ENCODE data around the gene SOWAHA.

SOWAHA gene

GRCh38 chr5:132812781-132813598, at the start of gene SOWAHA:
SOWAHA (plus strand) TSS chr5:132813302; CDS start chr5:132813622, 320 bp downstream.
- no peak for DNase-seq (ENCODE audit: low spot score)

DNA sequence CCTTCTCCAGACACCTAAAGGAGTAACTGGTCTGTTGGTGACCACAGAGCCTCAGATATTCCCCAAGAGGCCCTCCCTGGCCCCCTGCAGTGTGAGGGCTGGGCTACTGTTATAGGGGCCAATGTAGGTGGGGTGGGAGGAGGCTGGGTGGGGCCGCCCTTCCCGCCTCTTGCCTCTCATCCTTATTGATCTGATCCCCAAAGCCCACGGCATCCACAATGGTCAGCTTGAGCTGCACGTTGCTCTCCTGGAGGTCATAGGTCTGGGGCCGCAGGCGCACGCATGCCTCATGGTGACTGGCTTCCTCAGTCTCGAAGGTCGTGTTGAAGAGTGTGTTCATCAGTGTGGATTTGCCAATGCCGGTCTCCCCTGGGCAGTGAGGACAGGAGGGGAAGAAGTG, 49.1 kb upstream of the SOWAHA start:
- no peak for DNase-seq (ENCODE audit: low spot score)

DNA sequence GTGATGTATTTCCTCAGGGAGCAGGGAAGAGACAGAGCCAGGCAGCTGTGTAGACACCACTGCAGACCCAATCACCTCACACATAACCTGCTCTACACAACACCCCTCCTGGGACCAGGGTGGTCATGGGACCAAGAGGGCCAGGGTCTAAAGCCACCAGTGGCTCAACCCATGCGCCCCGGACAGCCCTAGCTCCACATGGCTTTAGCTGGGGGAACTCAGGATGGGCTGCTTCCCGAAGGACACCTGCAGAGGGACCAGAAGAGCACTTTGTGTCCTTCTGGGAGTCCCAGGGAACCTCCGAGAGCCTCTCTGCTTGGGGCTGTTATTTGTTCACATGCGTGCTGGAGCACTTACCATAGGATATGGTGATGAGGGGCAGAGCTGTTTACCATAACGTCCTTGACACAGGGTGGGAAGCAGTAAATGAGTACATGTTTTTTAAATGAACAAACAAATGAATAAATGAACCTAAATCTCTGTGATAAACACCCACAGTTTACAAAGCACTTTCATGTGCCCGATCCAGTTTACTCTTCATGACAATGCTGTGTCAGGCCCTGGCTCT, 48.3 kb upstream of the SOWAHA start:
- no peak for DNase-seq (ENCODE audit: low spot score)

GRCh38 chr5:132765311-132766019, 47.6 kb upstream of the SOWAHA start:
- DNase-seq (ENCODE audit: low spot score), result no peak

DNA sequence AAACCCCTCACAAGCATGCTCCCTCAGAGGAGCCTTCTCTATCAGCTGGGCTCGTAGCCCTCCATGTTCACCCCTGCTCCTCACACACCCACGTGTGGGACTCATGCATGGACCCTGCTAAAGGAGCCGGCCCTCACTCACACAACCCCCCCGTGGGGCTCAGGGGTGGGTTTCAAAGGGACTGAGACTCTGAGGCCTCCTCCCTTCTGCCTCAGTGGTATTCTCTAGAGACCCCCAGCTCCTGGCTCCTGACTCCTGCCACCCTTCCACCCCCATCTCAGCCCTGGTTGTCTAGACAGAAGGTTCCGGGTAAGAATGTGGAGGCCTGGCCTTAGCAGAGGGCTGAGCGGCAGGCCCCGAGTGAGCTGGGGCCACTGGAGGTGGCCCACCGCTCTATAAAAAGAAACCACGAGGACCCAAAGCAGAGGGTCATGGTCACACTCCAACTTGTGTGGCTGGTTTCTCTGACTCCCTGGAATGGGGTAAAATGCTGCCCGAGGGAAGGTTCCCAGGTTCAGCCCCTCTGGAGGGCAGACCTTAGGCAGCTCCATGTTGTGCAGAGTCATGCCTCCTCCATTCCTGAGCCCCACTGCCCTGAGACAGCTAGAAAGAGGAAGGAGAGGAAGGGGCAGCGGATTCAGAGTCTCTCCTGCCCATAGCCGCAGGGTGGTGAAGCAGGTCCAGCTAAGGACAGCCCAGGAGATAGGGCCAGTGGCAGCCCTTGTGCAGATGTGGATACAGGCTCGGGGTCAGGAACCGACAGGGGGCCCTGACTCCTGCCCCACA, 46.9 kb upstream of the SOWAHA start:
- DNase-seq (ENCODE audit: low spot score), result no peak

- DNase-seq (ENCODE audit: low spot score), result no peak
These were observed 46.4 kb upstream of the SOWAHA start for GRCh38 chr5:132766806-132767055.

DNA sequence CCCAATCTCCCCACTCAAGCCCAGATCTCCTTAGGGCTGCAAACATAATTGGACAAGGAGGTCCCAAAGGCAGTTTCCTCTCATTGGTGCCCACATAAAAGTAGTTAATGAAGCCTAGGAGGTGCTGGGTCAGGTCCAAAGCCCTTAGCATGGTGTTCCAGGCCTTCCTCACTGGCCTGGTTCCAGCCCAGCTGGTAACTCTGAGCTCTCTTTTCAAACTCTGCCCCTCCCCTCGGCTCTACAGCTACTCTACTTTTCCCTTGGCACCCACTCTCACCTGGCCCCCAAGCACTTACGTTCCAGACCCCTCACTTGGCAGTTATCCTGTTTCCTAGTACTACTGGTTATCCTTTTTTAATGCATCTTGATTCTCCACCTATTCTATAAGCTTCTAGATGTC, 46.0 kb upstream of the SOWAHA start:
- DNase-seq (ENCODE audit: low spot score), result no peak

DNA sequence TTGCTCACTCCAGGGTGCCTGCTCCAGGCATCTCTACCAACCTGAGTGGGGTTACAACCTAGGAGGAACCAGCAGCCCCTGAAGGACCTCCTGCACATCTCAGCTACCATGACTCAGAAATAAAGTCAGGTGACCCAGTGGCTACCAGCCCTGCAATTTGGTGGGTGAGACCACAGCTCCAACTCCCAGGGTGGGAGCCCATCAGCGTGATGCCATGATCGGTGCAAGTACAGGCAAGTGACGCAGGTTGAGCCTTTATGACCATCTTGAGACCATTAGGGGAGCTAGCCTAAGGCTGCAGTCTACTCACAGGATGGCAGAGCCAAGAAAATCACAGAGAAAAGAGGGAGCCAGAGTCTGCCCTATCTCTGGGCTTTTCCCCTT, 44.6 kb upstream of the SOWAHA start:
- no peak for DNase-seq (ENCODE audit: low spot score)

GRCh38 chr5:132770476-132771159, 42.5 kb upstream of the SOWAHA start:
- DNase-seq (ENCODE audit: low spot score), result no peak

DNA sequence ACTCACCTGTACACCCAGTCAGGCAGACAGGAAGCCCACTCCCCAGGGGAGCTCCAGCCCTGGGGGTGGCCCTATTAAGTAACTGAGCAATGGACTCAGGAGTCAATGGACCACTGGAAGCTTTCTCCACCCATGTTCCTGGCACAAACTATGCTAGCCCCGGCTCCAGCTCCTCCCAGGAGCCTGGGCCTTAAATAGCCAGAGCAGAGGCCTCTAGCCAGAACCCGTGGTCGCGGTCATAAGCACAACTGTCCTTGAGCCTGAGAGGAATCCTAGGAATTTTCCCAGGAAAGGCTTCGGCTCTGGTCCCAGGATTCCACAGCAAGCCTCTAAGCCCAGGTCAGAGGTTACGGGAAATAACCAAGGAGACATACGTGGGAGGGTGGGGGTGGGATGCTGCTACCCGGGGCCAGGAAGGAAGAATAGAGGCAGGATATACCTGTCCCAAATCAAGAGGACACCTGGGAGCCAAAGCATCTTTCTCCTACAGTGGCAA, 41.6 kb upstream of the SOWAHA start:
- DNase-seq (ENCODE audit: low spot score), result no peak

GRCh38 chr5:132772291-132773070, 40.6 kb upstream of the SOWAHA start:
- DNase-seq (ENCODE audit: low spot score), result no peak

DNA sequence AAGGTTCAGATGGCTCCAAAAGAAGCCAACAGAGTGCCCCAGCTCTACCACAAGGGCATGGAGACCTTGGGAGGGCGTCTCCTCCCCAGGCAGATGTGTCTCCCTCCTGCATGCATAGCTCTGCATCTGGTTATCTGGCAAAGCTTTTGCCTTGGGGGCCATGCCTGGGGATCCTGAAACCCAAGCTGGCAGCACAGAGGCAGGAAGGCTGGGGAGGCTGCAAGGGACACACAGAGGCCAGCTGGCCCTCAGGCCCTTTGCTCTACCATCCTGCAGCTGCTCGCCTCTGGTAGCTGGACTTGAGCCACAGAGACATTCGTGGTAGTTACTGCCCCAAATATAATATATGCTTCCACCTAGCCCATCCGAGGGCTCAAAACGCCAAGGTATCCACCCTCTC, 40.0 kb upstream of the SOWAHA start:
- no peak for DNase-seq (ENCODE audit: low spot score)

- DNase-seq (ENCODE audit: low spot score), result no peak
These were observed 39.3 kb upstream of the SOWAHA start for GRCh38 chr5:132773601-132774355.

- no peak for DNase-seq (ENCODE audit: low spot score)
These were observed 38.7 kb upstream of the SOWAHA start for GRCh38 chr5:132774406-132774805.

- DNase-seq (ENCODE audit: low spot score), result no peak
These were observed 38.2 kb upstream of the SOWAHA start for GRCh38 chr5:132774896-132775295.

- DNase-seq (ENCODE audit: low spot score), result no peak
These were observed 37.6 kb upstream of the SOWAHA start for GRCh38 chr5:132775476-132775961.

- DNase-seq (ENCODE audit: low spot score), result no peak
These were observed 36.8 kb upstream of the SOWAHA start for GRCh38 chr5:132776131-132776937.

GRCh38 chr5:132776938-132777208, 36.2 kb upstream of the SOWAHA start:
- DNase-seq (ENCODE audit: low spot score), result no peak

DNA sequence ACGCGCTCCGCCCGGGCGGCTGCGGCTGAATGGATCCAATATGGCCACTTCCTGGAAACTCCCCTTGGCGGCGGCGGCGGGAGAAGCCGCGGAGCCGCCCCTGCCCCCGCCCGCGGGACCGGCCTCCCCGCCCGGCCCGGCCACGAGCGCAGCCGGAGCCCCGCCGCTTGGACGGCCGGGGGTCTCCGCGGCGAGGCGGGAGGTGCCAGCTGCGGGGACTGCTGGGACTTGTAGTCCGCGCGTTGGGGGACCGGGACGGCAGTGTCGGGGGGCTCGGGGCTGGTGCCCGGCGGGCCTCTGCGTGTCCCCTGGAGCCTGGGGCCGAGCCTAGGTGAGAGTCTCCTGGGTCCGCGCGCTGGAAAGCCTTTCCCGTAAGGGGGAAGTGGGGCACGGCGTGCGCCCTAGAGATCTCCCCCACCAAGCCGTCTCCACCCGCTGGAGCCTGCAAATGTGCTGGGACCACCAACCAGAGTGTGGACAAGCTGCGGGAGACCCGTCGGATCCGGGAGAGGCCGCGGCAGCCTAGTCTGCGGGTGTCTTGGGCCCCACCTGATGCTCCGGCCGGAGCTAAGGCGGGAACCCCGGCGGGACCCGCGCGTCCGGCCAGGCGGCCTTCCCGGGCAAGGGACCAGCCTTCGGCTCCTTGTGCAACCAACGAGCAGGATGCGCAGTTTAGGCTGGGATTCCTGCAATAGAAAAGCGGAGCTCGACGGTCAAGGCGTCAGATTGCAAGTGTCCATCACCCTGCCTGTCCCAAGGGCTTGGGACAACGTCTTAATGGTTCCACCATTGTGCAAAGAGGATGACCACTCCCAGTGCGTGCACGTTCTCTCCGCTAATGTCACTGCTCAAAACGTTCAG, 35.7 kb upstream of the SOWAHA start, which contains the start of gene SEPTIN8:
TSS of gene SEPTIN8 (minus strand) at position 31 of the 861 bp plus-strand sequence. CDS start 102 bp downstream, outside the sequence.
- DNase-seq (ENCODE audit: low spot score), result peak; percentile 26
